ENCODE measurements around the gene CCDC77.

- no peak for TF ChIP-seq CTCF (IDR thresholded peaks at IDR 0.05)
- TF ChIP-seq POLR2A (IDR thresholded peaks at IDR 0.05), result no peak
Measured at GRCh38 chr12:462936-463705, 61.7 kb downstream of the CCDC77 start.
